GM12872 (cell line): Measurements from ENCODE around the gene SULT2B1.

Experiments
- TF ChIP-seq, protein P1 (sequence below): IDR thresholded peaks from 3 replicates; pipeline ENCODE4 v1.5.1; 2011; ENCODE audit warnings: low read depth, mild to moderate bottlenecking, low read length, moderate library complexity; ENCODE audit not compliant: insufficient read depth

The SULT2B1 gene

DNA sequence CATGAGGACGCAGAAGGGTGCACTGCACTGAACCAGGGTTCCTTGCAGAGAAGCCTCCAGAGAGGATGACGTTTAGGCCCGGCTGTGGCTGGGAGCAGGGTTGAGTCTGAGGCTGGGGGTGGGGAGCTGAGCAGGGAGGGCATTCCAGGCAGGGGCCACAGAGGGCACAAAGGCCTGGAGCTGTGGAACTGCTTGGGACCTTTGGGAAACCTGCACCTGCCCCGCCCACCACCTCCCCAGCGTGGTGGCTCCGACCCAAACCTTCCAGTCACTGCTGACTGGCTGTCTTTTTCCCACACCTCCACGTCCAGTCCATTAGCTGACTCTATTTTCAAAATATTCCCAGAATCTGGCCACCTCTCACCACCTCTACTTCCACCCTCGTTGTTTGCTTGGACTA, 35.4 kb upstream of the SULT2B1 start:
- TF ChIP-seq, protein P1, sequence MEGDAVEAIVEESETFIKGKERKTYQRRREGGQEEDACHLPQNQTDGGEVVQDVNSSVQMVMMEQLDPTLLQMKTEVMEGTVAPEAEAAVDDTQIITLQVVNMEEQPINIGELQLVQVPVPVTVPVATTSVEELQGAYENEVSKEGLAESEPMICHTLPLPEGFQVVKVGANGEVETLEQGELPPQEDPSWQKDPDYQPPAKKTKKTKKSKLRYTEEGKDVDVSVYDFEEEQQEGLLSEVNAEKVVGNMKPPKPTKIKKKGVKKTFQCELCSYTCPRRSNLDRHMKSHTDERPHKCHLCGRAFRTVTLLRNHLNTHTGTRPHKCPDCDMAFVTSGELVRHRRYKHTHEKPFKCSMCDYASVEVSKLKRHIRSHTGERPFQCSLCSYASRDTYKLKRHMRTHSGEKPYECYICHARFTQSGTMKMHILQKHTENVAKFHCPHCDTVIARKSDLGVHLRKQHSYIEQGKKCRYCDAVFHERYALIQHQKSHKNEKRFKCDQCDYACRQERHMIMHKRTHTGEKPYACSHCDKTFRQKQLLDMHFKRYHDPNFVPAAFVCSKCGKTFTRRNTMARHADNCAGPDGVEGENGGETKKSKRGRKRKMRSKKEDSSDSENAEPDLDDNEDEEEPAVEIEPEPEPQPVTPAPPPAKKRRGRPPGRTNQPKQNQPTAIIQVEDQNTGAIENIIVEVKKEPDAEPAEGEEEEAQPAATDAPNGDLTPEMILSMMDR = no peak

- TF ChIP-seq, protein P1 = no peak
Observed at GRCh38 chr19:48518207-48518606, 33.8 kb upstream of the SULT2B1 start.

DNA sequence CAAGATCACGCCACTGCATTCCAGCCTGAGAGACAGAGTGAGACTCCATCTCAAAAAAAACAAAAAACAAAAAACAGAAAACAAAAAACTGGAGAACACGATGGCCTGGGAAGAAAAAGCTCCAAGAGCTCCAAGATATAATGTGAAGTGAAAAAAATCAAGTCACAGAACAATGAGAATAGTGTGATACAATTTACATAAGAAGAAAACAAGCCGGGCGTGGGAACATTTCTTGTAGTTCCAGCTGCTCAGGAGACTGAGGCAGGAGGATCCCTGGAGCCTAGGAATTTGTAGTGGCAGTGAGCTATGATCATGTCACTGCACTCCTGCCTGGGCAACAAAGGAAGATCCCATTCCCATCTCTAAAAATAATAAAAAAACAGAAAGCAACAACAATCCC, 31.8 kb upstream of the SULT2B1 start:
- TF ChIP-seq, protein P1 = no peak

- TF ChIP-seq, protein P1 = no peak
Observed at GRCh38 chr19:48524221-48524620, 27.8 kb upstream of the SULT2B1 start.

DNA sequence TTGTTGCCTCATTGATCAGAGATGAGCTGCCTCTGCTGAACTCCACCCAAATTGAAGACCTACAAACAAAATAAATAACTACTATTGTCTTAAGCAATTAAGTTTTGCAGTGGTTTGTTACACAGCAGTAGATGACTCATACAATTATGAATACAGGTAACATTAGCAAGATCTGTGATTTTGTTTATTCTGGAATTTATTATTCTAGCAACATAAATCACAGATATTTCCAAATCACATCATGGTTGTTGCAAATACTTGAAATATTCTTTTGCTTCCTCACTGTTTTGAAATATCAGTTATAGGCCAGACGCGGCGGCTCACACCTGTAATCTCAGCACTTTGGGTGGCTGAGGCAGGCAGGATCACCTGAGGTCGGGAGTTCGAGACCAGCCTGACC, 27.2 kb upstream of the SULT2B1 start:
- TF ChIP-seq, protein P1 = no peak

- TF ChIP-seq, protein P1 = no peak
Observed at GRCh38 chr19:48529156-48529555, 22.8 kb upstream of the SULT2B1 start.

DNA sequence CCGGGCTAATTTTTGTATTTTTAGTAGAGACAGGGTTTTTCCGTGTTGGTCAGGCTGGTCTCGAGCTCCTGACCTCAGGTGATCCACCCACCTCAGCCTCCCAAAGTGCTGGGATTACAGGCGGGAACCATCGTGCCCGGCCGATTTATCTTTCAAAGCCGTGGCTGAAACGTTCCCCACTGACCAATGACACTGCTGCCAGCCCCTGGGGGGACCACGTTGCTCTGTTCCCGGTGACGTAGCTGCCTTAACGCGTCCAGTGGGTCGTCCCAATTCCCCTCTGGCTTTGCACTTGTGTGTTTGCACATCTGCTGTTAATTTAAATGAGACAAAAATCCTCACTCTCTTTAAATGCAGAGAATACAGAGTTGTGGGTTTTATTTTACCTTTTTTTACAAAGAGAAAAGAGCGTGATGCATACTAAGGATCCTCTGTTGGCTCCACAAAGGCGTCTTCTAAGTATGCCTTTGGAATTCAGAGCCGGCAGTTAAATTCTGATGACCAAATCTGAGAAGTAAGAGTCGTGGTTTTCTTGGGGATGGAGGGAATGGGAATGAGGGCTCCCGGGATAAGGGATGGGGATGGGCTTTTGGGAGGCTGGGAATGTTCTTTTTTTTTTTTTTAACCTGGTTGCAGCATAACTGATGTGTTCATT, 21.8 kb upstream of the SULT2B1 start:
- TF ChIP-seq, protein P1 = no peak
